Caco-2 (cell line): ENCODE measurements around the gene WDR43. TPM values are rescaled to one million over a fixed set of nuclear protein-coding genes. Genes with fewer than 3 reads are reported as not detected.

Experiments used
- Bru-seq: library from RNA; stranded (reverse); fragments of 400-500 nt; gene quantifications from one replicate; lab custom pipeline; 2021; lab: Mats Ljungman, UMichigan
- BruChase-seq, 2 experiments: library from RNA; stranded (reverse); fragments of 400-500 nt; gene quantifications; one replicate each; lab custom pipeline; 2021; lab: Mats Ljungman, UMichigan
- BruUV-seq: library from RNA; stranded (reverse); fragments of 400-500 nt; replicated peaks from 2 replicates; lab custom pipeline; 2021; lab: Mats Ljungman, UMichigan
- CTCF ChIA-PET: fragments of 300-600 bp; sonication (Branson Sonifier 250); formaldehyde crosslinking; loops from one replicate; lab custom pipeline; 2022; ENCODE audit warnings: antibody characterized with exemption; lab: Charles Lee
- POLR2A ChIA-PET: fragments of 300-600 bp; sonication (Branson Sonifier 250); formaldehyde crosslinking; loops from one replicate; lab custom pipeline; 2022; ENCODE audit warnings: antibody characterized with exemption; lab: Charles Lee
- DNase-seq, 2 experiments: peaks; one replicate each; pipeline versions ENCODE4 v3.0.0 to v3.0.0-alpha.2; 2020 to 2022
- H3K27me3 ChIP-seq: replicated peaks from 2 replicates; pipeline ENCODE4 v1.6.0; 2011; ENCODE audit warnings: low read length; ENCODE audit not compliant: control insufficient read depth, insufficient read depth
- H3K36me3 ChIP-seq: 2 replicates; pipeline ENCODE4 v1.5.1; 2011; ENCODE audit warnings: low read length; ENCODE audit not compliant: control insufficient read depth, insufficient read depth
- H3K4me1 ChIP-seq: fragments of 250-450 bp; sonication (Bioruptor Pico); 2 replicates; pipeline ENCODE4 v1.5.1; 2020; ENCODE audit warnings: mild to moderate bottlenecking
- H3K4me3 ChIP-seq: 2 replicates; pipeline ENCODE4 v1.5.1; 2011; ENCODE audit warnings: low read depth, mild to moderate bottlenecking, control low read depth, low read length
- H3K9me3 ChIP-seq: fragments of 250-450 bp; sonication (Bioruptor Pico); 2 replicates; pipeline ENCODE4 v1.5.1; 2020; ENCODE audit warnings: mild to moderate bottlenecking, moderate library complexity
- H3K27ac Mint-ChIP-seq: one replicate; pipeline ENCODE4 v1.8.0; 2022; ENCODE audit warnings: mixed read lengths; ENCODE audit not compliant: unreplicated experiment
- H3K27me3 Mint-ChIP-seq: one replicate; pipeline ENCODE4 v1.8.0; 2022; ENCODE audit warnings: mixed read lengths; ENCODE audit not compliant: insufficient read depth, unreplicated experiment
- H3K36me3 Mint-ChIP-seq: one replicate; pipeline ENCODE4 v1.8.0; 2022; ENCODE audit warnings: mild to moderate bottlenecking, mixed read lengths; ENCODE audit not compliant: insufficient read depth, unreplicated experiment
- H3K4me1 Mint-ChIP-seq: one replicate; pipeline ENCODE4 v1.8.0; 2022; ENCODE audit warnings: low read depth, mixed read lengths; ENCODE audit not compliant: unreplicated experiment
- H3K4me3 Mint-ChIP-seq: one replicate; pipeline ENCODE4 v1.8.0; 2022; ENCODE audit warnings: mild to moderate bottlenecking, moderate library complexity, mixed read lengths; ENCODE audit not compliant: unreplicated experiment
- H3K9me3 Mint-ChIP-seq: one replicate; pipeline ENCODE4 v1.8.0; 2022; ENCODE audit warnings: mixed read lengths; ENCODE audit not compliant: unreplicated experiment
- CTCF ChIP-seq, 2 experiments: fragments of 200-600 bp in 1 of 2; IDR thresholded peaks; 1 replicate in 1 of 2; 2 replicates in 1 of 2; pipeline versions ENCODE4 v1.5.1 to v1.8.0; 2011 to 2022; ENCODE audit warnings: antibody characterized with exemption in 1 of 2, control low read depth in 1 of 2, inconsistent platforms in 1 of 2, low read depth in 1 of 2, low read length in 1 of 2, mild to moderate bottlenecking in 1 of 2, moderate library complexity in 1 of 2; ENCODE audit not compliant: insufficient read depth in 1 of 2, severe bottlenecking in 1 of 2, unreplicated experiment in 1 of 2
- intact Hi-C: fragments of 100-400 bp; cut with micrococcal nuclease; formaldehyde crosslinking; loops from one replicate; pipeline ENCODE4 v1.10.0; 2022; ENCODE audit not compliant: unreplicated experiment
- long read RNA-seq: library from polyadenylated mRNA; stranded (forward); transcript quantifications from one replicate; pipeline ENCODE4 v2.0.0, GENCODE V29; 2022
- total RNA-seq: library from RNA; stranded (reverse); gene quantifications from 2 replicates; pipeline ENCODE4 v1.2.3, GENCODE V29; 2022

Gene WDR43
- total RNA-seq (117 and 133 TPM in 2 replicates), Bru-seq, nascent RNA (percentile 98 among the genes with signal in this experiment), BruChase-seq, experiment 1, labeled RNA remaining after a 2-hour chase (percentile 98 among the genes with signal in this experiment), BruChase-seq, experiment 2, labeled RNA remaining after a 6-hour chase (percentile 94 among the genes with signal in this experiment)
- long read RNA-seq, transcript WDR43-202 (18 exons, 3,533 nt) = major isoform, 146 of 181 reads
- long read RNA-seq, partial matches to known transcripts = 16 of 181 reads
- long read RNA-seq, other reads (novel, unspliced or antisense) = 19 of 181 reads

DNA sequence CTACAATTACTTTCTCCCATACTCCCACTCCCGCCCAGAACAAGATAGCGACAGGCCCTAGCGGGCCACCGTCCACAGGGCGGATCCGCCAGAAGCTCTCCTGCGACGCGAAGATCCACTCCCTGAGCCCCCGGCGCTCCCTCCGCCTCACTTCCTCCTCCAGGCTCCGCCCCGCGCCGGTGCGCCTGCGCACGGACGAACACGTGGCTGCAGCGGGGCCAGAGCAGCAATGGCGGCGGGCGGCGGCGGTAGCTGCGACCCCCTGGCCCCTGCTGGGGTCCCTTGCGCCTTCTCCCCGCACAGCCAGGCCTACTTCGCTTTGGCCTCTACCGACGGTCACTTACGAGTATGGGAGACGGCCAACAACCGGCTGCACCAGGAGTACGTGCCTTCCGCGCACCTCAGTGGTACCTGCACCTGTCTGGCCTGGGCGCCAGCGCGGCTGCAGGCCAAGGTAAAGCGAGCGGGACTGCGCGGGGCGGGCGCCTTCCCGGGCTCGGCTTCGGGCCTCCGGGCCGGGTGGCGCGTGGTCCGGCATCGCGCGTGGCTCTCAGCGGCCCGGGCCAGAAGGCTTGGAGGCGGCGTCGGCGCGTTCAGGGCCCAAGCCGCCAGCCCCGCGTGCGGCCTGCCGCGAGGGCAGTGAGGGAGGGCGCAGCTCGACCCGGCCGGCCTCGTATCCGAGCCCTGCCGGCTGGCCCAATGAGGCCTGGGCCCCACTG lies at the start of gene WDR43:
Gene WDR43 (plus strand): TSS at position 198 of the 719 bp plus-strand sequence. CDS start 32 bp downstream, at position 230.
- ChIA-PET POLR2A (interaction anchor here (0.5 to 3.1 kb wide), 5 partner anchors 10 to 1703 kb away, joined by 3 to 46 read pairs (median 6); partner anchors contain the start of genes PPP1CB and TRMT61B), CTCF (interaction anchor here (0.6 to 1.0 kb wide), 3 partner anchors 24 to 721 kb away, joined by 3 to 6 read pairs (median 4); partner anchors contain the start of gene TRMT61B)
- Mint-ChIP-seq H3K4me3 (peak within 1 kb of the TSS; percentile 100), H3K9me3 (no peaks in the 10 kb centered on the region), H3K36me3 (peaks cover 24% of the 10 kb centered on the region), H3K27ac (peak within 1 kb of the TSS; percentile 99), H3K27me3 (no peaks in the 10 kb centered on the region), H3K4me1 (peaks cover 21% of the 10 kb centered on the region)
- no peak for TF ChIP-seq CTCF (IDR thresholded peaks at IDR 0.05; ENCODE audit: insufficient read depth in 1 of 2, low read depth in 1 of 2, low read length in 1 of 2, severe bottlenecking in 1 of 2, unreplicated experiment in 1 of 2)
- Histone ChIP-seq H3K36me3 (no peaks in the 10 kb centered on the region), H3K4me1 (peaks cover 13% of the 10 kb centered on the region), H3K9me3 (no peaks in the 10 kb centered on the region), H3K27me3 (no peaks in the 10 kb centered on the region), H3K4me3 (peak within 1 kb of the TSS; percentile 99)
- BruUV-seq = TSS peak; percentile 31
- intact Hi-C loops = loop anchor here (1.0 to 2.0 kb wide), 2 partner anchors 24 to 74 kb away; partner anchors contain the start of gene TRMT61B
- peak; percentile 99 for DNase-seq

- H3K4me1 Mint-ChIP-seq = no peaks in the 10 kb centered on the region
- TF ChIP-seq CTCF (IDR thresholded peaks at IDR 0.05; ENCODE audit: insufficient read depth in 1 of 2, low read depth in 1 of 2, low read length in 1 of 2, severe bottlenecking in 1 of 2, unreplicated experiment in 1 of 2) = no peak
- POLR2A ChIA-PET = no interaction called here
- peaks cover 10% of the 10 kb centered on the region for H3K36me3 Mint-ChIP-seq
- intact Hi-C loops = no loop called here
- Histone ChIP-seq H3K36me3 (no peaks in the 10 kb centered on the region), H3K4me1 (no peaks in the 10 kb centered on the region), H3K27me3 (no peaks in the 10 kb centered on the region), H3K9me3 (no peaks in the 10 kb centered on the region), H3K4me3 (no peak overlapping the region)
- BruUV-seq = no TSS peak
- no peaks in the 10 kb centered on the region for H3K27me3 Mint-ChIP-seq
- H3K4me3 Mint-ChIP-seq = no peak overlapping the region
- no peaks in the 10 kb centered on the region for H3K9me3 Mint-ChIP-seq
- no peak overlapping the region for H3K27ac Mint-ChIP-seq
- CTCF ChIA-PET = interaction anchor here (0.6 kb wide), 1 partner anchor 356 kb away, joined by 4 read pairs; no protein-coding TSS in a partner anchor
- no peak for DNase-seq
Measured at GRCh38 chr2:28855193-28855592, 39.3 kb upstream of the WDR43 start.

- CTCF ChIA-PET = no interaction called here
- Histone ChIP-seq H3K36me3 (no peaks in the 10 kb centered on the region), H3K4me3 (no peak overlapping the region), H3K27me3 (no peaks in the 10 kb centered on the region), H3K9me3 (no peaks in the 10 kb centered on the region), H3K4me1 (no peaks in the 10 kb centered on the region)
- intact Hi-C loops = no loop called here
- POLR2A ChIA-PET = no interaction called here
- TF ChIP-seq CTCF (IDR thresholded peaks at IDR 0.05; ENCODE audit: insufficient read depth in 1 of 2, low read depth in 1 of 2, low read length in 1 of 2, severe bottlenecking in 1 of 2, unreplicated experiment in 1 of 2) = no peak
- Mint-ChIP-seq H3K27ac (no peak overlapping the region), H3K4me1 (no peaks in the 10 kb centered on the region), H3K36me3 (peaks cover 16% of the 10 kb centered on the region), H3K9me3 (no peaks in the 10 kb centered on the region), H3K27me3 (no peaks in the 10 kb centered on the region), H3K4me3 (no peak overlapping the region)
- BruUV-seq = no TSS peak
- no peak for DNase-seq
Measured at GRCh38 chr2:28855977-28856376, 38.5 kb upstream of the WDR43 start.
